ENCODE measurements around the gene PYROXD2.

The PYROXD2 gene

DNA sequence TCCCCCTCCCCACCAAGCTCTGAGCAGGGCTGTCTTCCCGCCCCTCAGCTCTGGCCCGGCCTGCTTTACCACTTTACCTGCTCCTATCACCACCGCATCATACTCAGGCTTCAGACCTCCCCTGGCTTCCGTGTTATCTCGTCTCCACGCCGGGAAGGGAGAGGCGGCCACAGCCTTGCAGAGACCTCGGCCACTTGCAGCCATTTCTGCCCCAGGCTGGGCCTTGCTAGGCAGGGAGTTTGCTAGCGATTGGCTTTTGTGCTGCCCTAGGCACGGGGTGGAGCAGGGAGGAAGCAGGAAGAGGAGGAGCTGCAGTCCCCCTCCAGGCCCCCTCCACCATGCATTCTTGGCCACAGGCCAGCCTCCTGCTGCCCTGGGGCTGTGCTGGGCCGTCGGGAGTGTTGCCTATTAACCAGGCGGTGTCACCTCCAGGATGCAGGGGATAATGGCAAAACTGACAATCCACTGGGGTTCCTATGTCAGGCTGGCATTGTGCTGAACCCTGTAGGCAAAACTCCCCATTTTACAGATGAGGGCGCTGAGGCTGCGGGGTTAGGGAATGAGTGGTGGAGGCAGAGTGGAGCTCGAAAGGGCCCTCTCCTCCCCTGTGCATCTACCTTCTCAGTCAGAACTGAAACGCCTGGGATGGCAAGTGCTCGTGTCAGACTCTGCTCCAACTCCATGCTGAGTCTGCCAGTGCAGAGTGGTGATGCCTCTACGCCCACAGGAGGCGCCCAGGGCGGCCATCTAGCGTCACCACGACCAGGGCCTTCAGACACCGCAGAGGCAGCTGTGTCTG, at the start of gene PYROXD2:
PYROXD2 (minus strand) TSS at position 251 of the 799 bp plus-strand sequence; CDS start at position 204, 47 bp downstream.
- DNase-seq (ENCODE audit: low read depth in 2 of 2) = peak; percentile 77 to 83

DNA sequence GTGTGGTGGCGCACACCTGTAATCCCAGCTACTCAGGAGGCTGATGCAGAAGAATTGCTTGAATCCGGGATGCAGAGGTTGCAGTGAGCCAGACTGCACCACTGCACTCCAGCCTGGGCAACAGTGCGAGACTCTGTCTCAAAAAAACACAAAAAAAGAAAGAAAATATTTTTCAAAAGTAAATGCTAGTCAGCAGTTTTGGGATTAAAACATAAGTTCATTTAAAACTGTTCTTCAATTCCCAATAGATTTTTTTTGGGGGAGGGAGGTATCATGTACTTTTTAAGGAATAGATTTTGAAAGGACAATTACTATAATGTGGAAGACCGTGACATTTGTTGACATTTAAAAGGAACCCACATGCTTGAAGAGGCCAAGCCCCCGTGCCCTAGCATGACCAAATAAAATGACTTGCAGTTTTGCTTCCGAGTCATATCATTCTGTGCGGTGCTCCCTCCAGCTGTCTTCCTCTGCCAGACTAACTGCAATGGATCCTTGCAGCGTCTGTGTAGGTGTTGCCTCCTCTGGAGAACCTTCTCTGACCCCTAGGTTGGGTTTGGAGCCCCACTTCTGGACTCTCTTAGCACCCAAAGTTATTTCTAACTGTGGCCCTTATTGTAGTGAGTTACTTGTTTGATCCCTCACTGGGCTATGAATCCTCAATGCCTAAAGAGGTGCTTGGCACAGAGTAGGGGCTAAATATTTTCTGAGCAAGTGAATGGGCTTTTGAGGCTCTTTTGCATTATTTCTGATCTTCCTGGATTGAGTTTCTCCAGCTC, 49.2 kb upstream of the PYROXD2 start:
- DNase-seq (ENCODE audit: low read depth in 2 of 2) = no peak

- no peak for DNase-seq (ENCODE audit: low read depth in 2 of 2)
Observed at GRCh38 chr10:98463016-98463415, 48.0 kb upstream of the PYROXD2 start.

GRCh38 chr10:98461500-98461842, 46.5 kb upstream of the PYROXD2 start:
- DNase-seq (ENCODE audit: low read depth in 2 of 2) = no peak

DNA sequence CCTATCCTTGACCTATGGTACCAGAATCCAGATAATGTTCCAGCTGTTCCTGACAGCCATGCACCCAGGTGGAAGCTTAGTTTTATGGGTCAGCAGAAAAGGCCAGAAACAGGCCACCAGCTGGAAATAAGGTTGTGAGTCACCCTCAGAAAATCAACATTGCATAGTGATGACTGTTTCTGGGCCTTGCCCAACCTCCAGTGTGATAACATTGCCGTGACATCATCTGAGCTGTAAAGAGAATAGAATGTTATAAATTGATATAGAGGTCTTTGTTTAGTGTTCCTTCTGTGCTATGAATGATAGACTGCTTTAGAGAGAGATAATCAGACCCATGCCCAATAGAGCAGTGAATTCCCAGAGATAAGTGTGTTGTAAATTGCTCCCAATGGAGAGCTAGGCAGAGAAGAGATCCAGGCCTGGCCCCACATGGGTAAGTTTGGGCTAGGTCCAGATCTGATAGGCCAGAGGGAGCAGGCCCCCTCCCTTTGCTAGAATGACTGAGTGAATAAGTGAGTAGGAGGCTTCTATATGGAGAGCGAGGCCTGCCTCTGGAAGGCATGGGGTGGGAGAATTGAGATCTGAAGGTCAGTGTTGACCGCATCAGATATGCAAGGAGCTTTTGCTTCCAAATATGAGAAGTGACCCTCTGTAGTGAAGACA, 46.0 kb upstream of the PYROXD2 start:
- peak; percentile 75 to 76 for DNase-seq (ENCODE audit: low read depth in 2 of 2)

DNA sequence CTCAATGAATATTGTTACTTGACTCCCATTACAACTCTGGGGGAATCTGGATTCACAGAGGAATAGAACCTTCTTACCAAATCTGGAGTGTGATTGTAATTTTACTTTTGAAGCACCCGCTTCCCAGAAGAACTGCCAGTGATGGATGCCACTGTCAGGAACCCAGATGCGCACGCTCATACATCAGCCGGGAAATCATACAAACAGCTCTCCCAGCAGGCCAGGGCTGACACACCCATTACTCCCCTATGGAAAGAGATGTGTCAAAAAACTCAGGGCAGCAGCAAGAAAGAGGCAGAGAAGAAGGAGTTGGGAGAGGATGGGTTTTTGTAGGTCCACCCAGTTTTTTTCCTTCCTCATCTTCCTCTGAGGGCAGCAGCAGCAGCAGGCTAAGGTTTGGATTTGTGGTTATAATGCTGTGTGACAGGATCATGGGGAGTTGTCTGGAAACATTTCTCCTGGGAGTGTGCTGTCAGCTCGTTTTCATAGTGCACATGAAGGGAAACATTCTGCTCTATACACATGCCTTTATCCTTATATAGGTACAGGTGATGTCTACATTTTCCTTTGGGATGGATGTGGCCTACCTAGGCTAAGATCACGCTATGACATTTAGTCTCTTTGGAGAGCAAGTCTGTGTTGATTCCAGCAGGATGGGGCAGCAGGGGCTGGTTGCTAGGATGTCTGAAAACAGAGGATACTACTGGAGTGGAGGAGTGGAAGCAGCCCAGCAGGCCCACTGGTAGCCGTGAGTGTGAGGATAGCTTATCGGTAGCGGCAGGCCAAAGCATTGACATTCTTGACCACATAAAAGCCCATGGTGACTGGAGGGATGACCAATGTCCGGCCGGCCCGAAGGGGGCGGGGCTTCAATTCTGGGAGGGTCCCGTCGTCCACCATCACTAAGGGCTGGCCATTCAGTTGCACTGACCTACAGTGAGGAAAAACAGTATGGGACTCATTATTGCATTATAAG, 44.1 kb upstream of the PYROXD2 start:
- no peak for DNase-seq (ENCODE audit: low read depth in 2 of 2)

GRCh38 chr10:98457721-98458120, 42.7 kb upstream of the PYROXD2 start:
- no peak for DNase-seq (ENCODE audit: low read depth in 2 of 2)

DNA sequence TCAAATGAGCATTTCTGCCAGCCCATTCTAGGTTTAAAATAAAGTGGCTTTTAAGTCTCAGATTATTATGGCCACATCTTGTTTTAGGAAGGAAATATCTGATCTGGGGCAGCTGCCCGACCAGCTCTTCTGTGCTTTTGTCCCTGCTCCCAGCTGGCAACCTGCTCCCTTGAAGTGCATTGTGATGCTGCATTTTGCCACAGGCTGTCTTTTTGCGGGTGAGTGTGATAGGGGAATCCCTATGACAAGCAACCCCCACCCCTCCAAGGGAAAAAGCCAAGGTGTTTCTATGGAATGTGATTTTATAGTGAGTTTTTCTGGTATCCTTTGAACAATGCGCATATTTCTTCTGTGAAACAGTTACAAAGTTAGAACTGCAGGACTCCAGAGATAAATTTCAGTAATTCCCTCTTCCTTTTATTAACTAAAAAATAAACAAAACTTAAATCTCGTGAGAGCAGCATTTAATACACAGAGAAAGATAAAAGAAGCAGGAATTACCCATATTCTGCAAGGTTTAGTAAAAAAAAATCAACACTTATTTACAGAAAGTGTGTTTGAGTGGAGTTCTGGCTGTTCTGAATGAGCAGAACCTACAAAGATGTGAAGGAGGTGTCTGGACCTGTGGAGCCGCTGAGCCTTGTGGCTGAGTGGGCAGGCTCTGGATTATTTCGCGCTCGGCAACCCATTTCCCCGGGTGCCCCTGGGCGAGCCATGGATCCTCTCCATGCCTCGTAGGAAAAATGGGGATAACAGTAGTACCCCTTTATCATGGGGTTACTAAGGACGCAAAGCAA, 41.9 kb upstream of the PYROXD2 start:
- DNase-seq (ENCODE audit: low read depth in 2 of 2) = no peak

DNA sequence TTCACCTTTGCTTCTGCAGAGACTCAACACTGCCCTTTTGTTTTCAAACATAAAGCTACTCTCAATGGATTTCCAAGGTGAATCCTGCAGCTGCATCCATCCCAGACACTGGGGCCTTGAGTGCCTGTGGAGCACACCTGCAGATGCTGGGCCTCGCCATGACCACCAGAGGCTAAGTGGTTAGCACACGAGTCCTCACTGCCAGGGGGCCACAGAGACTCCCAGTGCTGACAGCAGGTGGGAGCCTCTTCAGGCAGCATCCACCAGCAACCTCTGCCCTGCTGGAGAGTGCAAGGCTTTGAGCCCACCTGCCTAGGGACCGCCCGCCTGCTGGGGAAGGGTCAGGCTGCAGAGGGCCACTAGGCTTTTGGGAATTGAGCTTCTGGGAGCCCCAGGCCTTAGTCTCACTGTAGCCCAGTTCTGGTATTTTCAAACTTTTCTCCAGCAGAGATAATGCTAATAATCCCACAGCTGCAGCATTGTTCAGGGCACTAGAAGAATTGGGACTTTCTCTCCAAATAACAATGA, 41.1 kb upstream of the PYROXD2 start:
- DNase-seq (ENCODE audit: low read depth in 2 of 2) = no peak

GRCh38 chr10:98453729-98454128, 38.7 kb upstream of the PYROXD2 start:
- DNase-seq (ENCODE audit: low read depth in 2 of 2) = no peak

DNA sequence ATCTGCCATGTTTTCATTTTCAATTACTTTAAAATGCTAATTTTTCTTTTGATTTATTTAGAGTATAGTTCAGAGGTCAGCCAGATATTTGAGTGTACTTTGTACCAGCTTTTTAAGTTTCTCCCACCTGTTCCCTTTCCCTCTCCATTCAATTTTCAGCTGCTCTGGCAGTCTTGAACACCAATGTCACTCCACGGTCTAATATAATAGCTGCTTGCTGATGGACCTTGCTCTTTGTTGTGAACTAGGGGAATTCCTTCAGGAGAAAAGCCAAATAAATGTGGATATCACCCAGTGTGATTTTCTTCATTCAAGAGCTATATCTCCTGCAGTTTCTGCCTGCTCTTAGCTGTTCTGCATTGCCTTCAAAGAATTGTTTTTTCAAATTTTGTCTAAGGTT, 35.6 kb upstream of the PYROXD2 start:
- DNase-seq (ENCODE audit: low read depth in 2 of 2) = no peak

DNA sequence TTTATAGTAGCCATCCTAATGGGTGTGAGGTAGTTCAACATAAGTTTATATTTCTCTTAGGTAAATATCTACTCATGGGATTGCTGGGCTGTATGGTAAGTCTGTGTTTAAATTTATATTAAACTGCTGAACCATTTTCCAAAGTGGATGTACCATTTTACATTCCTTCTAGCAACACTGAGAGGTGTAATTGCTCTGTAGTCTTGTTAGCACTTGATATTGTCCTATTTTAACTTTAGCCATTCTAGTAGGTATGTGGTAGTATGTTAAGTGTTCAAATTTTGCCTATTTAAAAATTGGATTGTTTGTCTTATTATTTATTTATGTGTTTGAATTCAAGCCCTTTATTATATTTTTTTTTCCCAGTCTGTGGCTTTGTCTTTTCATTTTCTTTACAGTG, 34.3 kb upstream of the PYROXD2 start:
- no peak for DNase-seq (ENCODE audit: low read depth in 2 of 2)

- peak; percentile 51 to 55 for DNase-seq (ENCODE audit: low read depth in 2 of 2)
Observed at GRCh38 chr10:98446661-98447221, 31.8 kb upstream of the PYROXD2 start, which contains the start of gene HPS1. Gene HPS1 (minus strand): TSS chr10:98446935. CDS start chr10:98443240, 3,695 bp downstream.

DNA sequence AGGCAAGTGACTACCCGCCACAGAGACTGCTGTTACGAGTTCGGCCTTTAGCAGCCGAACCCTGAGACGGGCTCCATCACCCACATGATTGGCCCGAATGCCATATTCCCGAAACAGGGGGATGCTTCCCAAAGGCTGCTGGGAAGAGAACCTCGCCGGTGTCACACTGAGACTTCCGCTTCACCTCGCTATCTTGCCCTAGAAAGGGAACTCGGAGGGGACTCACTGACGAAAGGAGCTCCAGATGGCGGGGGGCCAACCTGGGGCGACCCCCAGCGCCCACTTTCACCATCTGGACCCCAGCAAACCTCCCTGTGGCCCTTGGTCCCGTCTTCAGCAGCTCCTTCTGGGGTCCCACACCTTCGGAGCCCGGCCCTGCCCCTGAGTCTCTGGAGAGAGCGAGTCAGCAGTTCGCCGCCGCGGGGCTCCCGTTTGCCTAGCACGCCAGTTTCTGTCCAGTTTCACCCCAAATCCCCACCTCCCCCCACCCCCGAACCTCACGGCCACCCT, 31.2 kb upstream of the PYROXD2 start:
- no peak for DNase-seq (ENCODE audit: low read depth in 2 of 2)

DNA sequence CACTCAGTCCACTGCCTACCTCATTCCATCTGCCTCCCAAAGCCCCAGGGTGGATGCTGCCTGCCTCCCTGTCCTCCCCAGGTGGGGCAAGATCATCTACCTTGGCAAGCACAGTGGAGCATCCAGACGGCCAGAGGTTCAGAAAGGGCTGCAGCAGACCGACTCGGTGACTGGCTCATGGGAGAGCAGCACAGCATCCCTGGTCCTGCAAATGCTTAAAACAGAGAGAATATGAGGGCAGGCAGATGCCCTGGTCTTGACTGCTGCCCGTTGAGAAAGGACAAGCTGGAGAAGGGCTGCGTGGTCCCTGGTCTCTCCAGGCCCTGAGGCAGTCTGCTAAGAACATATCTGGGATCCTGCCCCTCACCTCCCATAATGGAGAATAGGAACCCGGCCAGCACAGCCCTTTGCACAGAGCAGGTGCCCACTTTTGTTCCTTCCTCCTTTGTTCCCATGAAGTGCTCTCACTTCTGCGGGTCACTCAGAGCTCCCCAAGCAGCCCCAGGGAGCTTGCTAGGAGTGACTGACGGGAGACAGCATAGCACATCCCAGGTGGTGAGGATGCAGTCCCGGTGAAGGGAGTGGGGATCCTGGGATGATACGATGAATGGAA, 30.3 kb upstream of the PYROXD2 start:
- DNase-seq (ENCODE audit: low read depth in 2 of 2) = no peak

GRCh38 chr10:98444314-98445006, 29.5 kb upstream of the PYROXD2 start:
- no peak for DNase-seq (ENCODE audit: low read depth in 2 of 2)

- no peak for DNase-seq (ENCODE audit: low read depth in 2 of 2)
Observed at GRCh38 chr10:98438715-98439114, 23.7 kb upstream of the PYROXD2 start.

DNA sequence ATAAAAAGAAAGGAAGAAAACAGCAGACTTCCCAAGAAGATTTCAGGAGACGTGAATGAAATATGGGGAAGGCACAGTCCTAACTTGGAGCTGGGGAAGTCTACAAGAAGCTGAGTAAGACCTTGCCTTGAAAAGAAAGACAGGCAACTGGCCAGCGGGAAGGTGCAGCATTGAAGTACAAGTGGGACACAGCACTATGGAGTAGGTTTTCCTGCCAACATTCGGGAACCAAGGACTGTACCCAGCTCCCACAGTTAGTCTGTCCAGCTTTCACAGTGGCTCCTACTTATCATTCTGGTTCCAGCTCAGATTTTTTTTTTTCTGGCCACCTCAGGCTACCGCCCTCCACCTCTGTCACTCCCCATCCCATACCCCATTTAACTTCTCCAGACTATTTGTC, 21.7 kb upstream of the PYROXD2 start:
- no peak for DNase-seq (ENCODE audit: low read depth in 2 of 2)

DNA sequence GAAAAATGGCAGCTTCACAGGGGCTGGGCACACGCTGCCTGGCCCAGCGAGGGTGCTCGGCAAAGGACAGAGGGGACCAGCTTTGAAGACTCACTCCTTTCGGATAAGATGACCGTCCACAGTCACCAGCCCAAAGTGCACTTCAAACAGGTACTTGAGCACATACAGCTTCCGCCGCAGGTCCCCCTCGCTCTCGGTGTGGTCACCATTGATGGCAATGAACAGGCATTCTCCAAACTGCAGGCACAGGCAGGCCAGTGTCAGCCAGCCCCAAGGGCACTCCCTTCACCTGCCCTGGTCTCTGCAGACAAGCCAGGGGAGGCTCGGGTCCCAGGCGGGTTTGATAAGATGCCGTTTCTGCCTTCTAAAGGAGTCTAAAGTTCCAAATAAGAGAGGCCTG, 20.2 kb upstream of the PYROXD2 start:
- no peak for DNase-seq (ENCODE audit: low read depth in 2 of 2)
